NT2/D1 (cell line): Measurements from ENCODE around the gene SLC6A11.

ENCODE experiments used
- SUZ12 ChIP-seq: IDR thresholded peaks from 2 replicates; pipeline ENCODE4 v1.6.1; 2011; ENCODE audit not compliant: insufficient read length, insufficient read depth; ENCODE audit errors: extremely low read depth
- YY1 ChIP-seq: IDR thresholded peaks from 2 replicates; pipeline ENCODE4 v1.6.1; 2011; ENCODE audit not compliant: insufficient read length, insufficient read depth
- ZNF274 ChIP-seq: IDR thresholded peaks from 2 replicates; pipeline ENCODE4 v1.6.1; 2011; ENCODE audit warnings: mild to moderate bottlenecking, low read depth, low read length

DNA sequence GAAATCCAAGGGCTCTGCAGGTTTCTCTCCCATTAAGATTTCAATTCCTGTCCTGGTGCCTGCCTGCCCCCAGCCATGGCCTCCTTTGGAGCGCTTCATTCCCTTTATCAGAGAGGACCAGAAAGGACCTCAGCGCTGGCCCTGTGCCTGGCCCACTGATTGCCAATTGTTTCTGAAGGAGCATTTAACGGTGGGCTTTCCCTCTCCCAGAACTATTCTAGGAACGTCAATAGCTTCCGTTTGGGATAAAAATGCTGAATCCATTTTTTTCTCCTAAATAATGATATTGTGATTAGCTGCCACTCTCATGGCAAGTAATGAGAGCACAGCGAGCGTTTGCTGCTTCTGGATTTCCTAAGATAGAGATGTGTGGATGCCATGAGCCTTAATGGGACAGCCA, 164.3 kb downstream of the SLC6A11 start:
- TF ChIP-seq SUZ12: no peak
- no peak for TF ChIP-seq ZNF274
- TF ChIP-seq YY1: no peak
